Natural killer cell (primary cell): Measurements from ENCODE around the gene MS4A6E. TPM values are rescaled to one million over a fixed set of nuclear protein-coding genes. Genes with fewer than 3 reads are reported as not detected.

Experiments used
- ATAC-seq, 3 donors: fragments of 150-1000 bp in 2 of 3; fragments of 200-7000 bp in 1 of 3; cut with Tn5 transposase; 1 replicate in 1 of 3; 2 replicates in 2 of 3; pipeline ENCODE4 v1.10.0; 2021; ENCODE audit warnings: mild to moderate bottlenecking in 2 of 3, moderate library complexity in 2 of 3
- DNase-seq, 2 donors: peaks; one replicate each; pipeline versions ENCODE4 v3.0.0 to v3.0.0-alpha.2; 2013 to 2021; ENCODE audit warnings: mixed read lengths in 1 of 2
- H3K27ac ChIP-seq: one replicate; pipeline ENCODE4 v1.5.1; 2013; ENCODE audit warnings: mild to moderate bottlenecking, low read length
- H3K27me3 ChIP-seq: one replicate; pipeline ENCODE4 v1.6.1; 2013; ENCODE audit warnings: low read length; ENCODE audit not compliant: control insufficient read depth, insufficient read depth
- H3K36me3 ChIP-seq: one replicate; pipeline ENCODE4 v1.6.1; 2013; ENCODE audit warnings: low read length; ENCODE audit not compliant: control insufficient read depth, insufficient read depth
- H3K4me1 ChIP-seq: one replicate; pipeline ENCODE4 v1.6.1; 2013; ENCODE audit warnings: low read length; ENCODE audit not compliant: control insufficient read depth, insufficient read depth
- H3K4me3 ChIP-seq: one replicate; pipeline ENCODE4 v1.5.1; 2013; ENCODE audit warnings: low read length
- H3K9me3 ChIP-seq: one replicate; pipeline ENCODE4 v1.6.1; 2013; ENCODE audit warnings: low read length; ENCODE audit not compliant: control insufficient read depth, insufficient read depth
- H3K27ac Mint-ChIP-seq, 2 donors: one replicate each; pipeline ENCODE4 v1.8.0; 2022; ENCODE audit warnings: mild to moderate bottlenecking in 2 of 2, mixed read lengths in 2 of 2, moderate library complexity in 1 of 2
- H3K27me3 Mint-ChIP-seq, 2 donors: one replicate each; pipeline ENCODE4 v1.8.0; 2022; ENCODE audit warnings: low read depth in 2 of 2, mixed read lengths in 2 of 2
- H3K36me3 Mint-ChIP-seq: one replicate; pipeline ENCODE4 v1.8.0; 2022; ENCODE audit warnings: mixed read lengths
- H3K4me1 Mint-ChIP-seq, 2 donors: one replicate each; pipeline ENCODE4 v1.8.0; 2022; ENCODE audit warnings: mixed read lengths in 2 of 2
- H3K4me3 Mint-ChIP-seq: one replicate; pipeline ENCODE4 v1.8.0; 2022; ENCODE audit warnings: mild to moderate bottlenecking, moderate library complexity, mixed read lengths
- H3K9me3 Mint-ChIP-seq, 2 donors: one replicate each; pipeline ENCODE4 v1.8.0; 2022; ENCODE audit warnings: mixed read lengths in 2 of 2
- CTCF ChIP-seq: fragments of 200-600 bp; IDR thresholded peaks from one replicate; pipeline ENCODE4 v1.8.0; 2022; ENCODE audit warnings: antibody characterized with exemption
- WGBS: methylation state at CpG from one replicate; pipeline ENCODE4 v1.1.7; 2013; ENCODE audit warnings: missing lambda C conversion rate; ENCODE audit not compliant: insufficient coverage; 5-methylcytosine and 5-hydroxymethylcytosine counted together
- intact Hi-C: fragments of 100-400 bp; cut with micrococcal nuclease; formaldehyde crosslinking; loops from one replicate; pipeline ENCODE4 v1.14.2; 2022
- total RNA-seq, 4 donors: library from RNA; stranded (reverse); fragments of 120-200 nt in 1 of 4; gene quantifications; one replicate each; pipeline versions ENCODE4 v1.2.3 to v1.2.4, GENCODE V29; 2013 to 2022

MS4A6E gene
- total RNA-seq, 3 donors from 2014 or later (not counting 1 experiment from before 2014, with no cell fraction given): not detected

- peaks cover 6 to 9% of the 10 kb centered on the region in 2 donors for H3K4me1 Mint-ChIP-seq
- no peaks in the 10 kb centered on the region for H3K36me3 Mint-ChIP-seq
- TF ChIP-seq CTCF: no peak
- H3K27ac ChIP-seq: peak overlapping the region; percentile 58
- no peaks in the 10 kb centered on the region for H3K9me3 Mint-ChIP-seq
- H3K4me1 ChIP-seq: peaks cover 9% of the 10 kb centered on the region
- H3K27me3 ChIP-seq: no peaks in the 10 kb centered on the region
- no peaks in the 10 kb centered on the region for H3K36me3 ChIP-seq
- no peak overlapping the region for H3K27ac Mint-ChIP-seq
- WGBS: 40% methylated on average over 1 of the region's 2 CpGs
- intact Hi-C loops: no loop called here
- peaks cover 0 to 5% of the 10 kb centered on the region in 2 donors for H3K27me3 Mint-ChIP-seq
- ATAC-seq (peak in 1 of 3 donors; percentile 26), DNase-seq (peak in 1 of 2 donors; percentile 18)
- H3K9me3 ChIP-seq: no peaks in the 10 kb centered on the region
- no peak overlapping the region for H3K4me3 ChIP-seq
- H3K4me3 Mint-ChIP-seq: no peak overlapping the region
Observed at GRCh38 chr11:60377401-60378136, 50.5 kb downstream of the MS4A6E start.

- WGBS: 0% methylated on average over 3 of the region's 3 CpGs
- H3K9me3 Mint-ChIP-seq: no peaks in the 10 kb centered on the region
- H3K4me3 ChIP-seq: peak within 1 kb of the TSS; percentile 28
- no peak within 1 kb of the TSS for H3K27ac Mint-ChIP-seq
- H3K27me3 Mint-ChIP-seq: peaks cover 0 to 5% of the 10 kb centered on the region in 2 donors
- TF ChIP-seq CTCF: no peak
- peaks cover 9% of the 10 kb centered on the region for H3K4me1 ChIP-seq
- intact Hi-C loops: no loop called here
- DNase-seq (peak in 1 of 2 donors; percentile 9), ATAC-seq (peak in 2 of 3 donors; percentile 26 to 56)
- H3K27me3 ChIP-seq: no peaks in the 10 kb centered on the region
- peaks cover 6 to 9% of the 10 kb centered on the region in 2 donors for H3K4me1 Mint-ChIP-seq
- no peaks in the 10 kb centered on the region for H3K36me3 ChIP-seq
- H3K4me3 Mint-ChIP-seq: peak within 1 kb of the TSS; percentile 43
- H3K27ac ChIP-seq: peak within 1 kb of the TSS; percentile 58
- no peaks in the 10 kb centered on the region for H3K36me3 Mint-ChIP-seq
- H3K9me3 ChIP-seq: no peaks in the 10 kb centered on the region
Observed at GRCh38 chr11:60378354-60378753, 51.3 kb downstream of the MS4A6E start, which contains the start of gene MS4A7. Gene MS4A7 (plus strand): TSS chr11:60378532. CDS start chr11:60383142, 4,610 bp downstream.

- Histone ChIP-seq H3K27ac (peak overlapping the region; percentile 77), H3K4me3 (no peak overlapping the region), H3K4me1 (peaks cover 7% of the 10 kb centered on the region), H3K9me3 (no peaks in the 10 kb centered on the region), H3K27me3 (no peaks in the 10 kb centered on the region), H3K36me3 (no peaks in the 10 kb centered on the region)
- Mint-ChIP-seq H3K27me3 (peaks cover 0 to 4% of the 10 kb centered on the region in 2 donors), H3K4me1 (no peaks in the 10 kb centered on the region), H3K36me3 (no peaks in the 10 kb centered on the region), H3K4me3 (no peak overlapping the region), H3K9me3 (no peaks in the 10 kb centered on the region), H3K27ac (no peak overlapping the region)
- intact Hi-C loops: no loop called here
- ATAC-seq (no peak), DNase-seq (no peak)
- WGBS: 52% methylated on average over 4 of the region's 5 CpGs
- no peak for TF ChIP-seq CTCF
Observed at GRCh38 chr11:60389279-60389910, 62.3 kb downstream of the MS4A6E start.
